Measurements from ENCODE around the gene TMEM214. TPM values are rescaled to one million over a fixed set of nuclear protein-coding genes. Genes with fewer than 3 reads are reported as not detected.
"Not testable (repeated sequence)": the region's sequence is repeated elsewhere in the genome, so short reads cannot be mapped to it uniquely, and the experiment has no call there.

The TMEM214 gene
- total RNA-seq, 1 experiment from 2014 or later, result 32.0 TPM

GRCh38 chr2:27060323-27060722, 27.6 kb downstream of the TMEM214 start:
- no peak for DNase-seq (ENCODE audit: extremely low read depth, low read depth)

DNA sequence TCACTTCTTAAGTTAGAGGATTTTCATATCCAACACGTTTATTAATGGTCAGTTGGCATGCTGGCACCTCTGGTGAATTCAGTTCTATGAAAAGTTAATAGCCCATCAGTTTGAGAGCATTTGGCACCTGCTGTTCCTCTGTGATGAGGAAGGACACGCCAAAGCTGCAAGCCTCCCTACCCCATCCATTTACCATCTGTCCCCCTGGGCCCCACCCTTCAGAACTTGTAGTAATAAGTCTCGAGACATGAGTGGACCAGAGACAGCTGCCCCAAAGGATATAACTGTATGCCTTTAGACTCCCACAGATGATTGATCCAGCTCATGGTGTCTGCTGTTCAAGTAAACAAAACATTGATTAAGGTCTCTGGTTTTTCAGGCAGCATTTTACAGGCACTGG, 32.4 kb downstream of the TMEM214 start:
- DNase-seq (ENCODE audit: extremely low read depth, low read depth), result no peak

DNA sequence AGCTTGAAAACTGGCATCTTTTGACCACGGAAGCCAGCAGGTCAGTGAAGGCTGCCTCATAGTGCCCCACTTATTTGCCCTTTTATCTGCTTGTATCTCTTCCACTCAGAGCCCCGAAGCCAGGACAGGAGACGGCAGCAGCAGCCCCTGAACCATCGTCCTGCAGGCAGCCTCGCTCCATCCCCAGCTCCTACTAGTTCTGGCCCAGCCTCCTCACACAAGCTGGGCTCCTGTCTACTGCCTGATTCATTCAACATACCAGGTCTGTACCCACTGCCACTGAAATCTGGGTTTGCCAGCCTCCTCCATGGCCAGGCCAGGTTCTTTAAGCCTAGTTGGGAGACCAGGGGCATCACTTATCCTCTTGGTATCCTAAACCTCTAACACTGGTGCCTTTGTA, 34.6 kb downstream of the TMEM214 start:
- DNase-seq (ENCODE audit: extremely low read depth, low read depth), result no peak

DNA sequence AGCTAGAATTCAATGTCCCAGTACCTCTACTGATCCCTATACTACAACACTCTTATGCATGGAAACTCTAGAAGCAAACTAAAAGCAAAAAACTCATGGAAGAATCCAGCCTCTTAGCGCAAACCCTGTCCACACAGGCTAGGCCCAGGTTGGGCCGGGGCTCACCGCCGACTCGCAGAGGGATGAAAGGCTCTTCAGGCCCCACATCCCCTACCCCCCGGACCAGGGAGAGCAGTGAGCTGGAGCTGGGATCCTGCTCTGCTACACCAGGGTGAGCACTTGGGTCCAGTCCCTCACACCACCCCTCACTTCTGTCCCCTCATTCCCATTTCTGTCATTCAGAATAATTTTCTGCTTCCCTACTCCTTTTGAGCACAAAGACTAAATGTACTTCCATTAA, 36.7 kb downstream of the TMEM214 start:
- no peak for DNase-seq (ENCODE audit: extremely low read depth, low read depth)

DNA sequence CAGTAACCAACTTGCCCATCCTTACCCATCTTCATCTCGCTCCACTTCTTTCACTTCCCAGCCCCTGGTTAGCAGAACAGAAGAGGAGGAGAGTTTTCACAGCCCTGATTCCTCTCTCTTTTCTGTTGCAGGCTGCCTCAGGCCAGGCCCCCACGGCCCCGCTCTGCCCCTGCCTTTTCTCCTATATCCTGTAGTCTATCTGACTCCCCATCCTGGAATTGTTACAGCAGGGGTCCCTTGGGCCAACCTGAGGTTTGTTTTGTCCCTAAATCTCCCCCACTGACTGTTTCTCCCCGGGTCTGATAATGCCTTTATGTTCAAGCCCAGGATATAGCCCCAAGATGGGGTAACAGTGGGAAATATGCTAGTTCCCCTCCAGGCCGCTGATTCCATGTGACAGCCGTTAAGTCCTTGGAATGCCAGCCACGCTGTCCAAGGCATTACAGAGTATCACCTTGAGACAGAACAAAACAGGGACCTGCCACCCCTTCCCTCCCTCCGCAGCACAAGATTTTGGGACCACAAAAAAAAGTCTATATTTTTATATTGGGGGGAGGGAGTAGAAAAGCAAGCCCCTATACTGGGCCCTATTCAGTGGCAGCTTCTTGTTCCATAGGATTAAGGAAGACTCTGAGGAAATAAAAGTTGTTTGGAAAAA, 37.3 kb downstream of the TMEM214 start:
- DNase-seq (ENCODE audit: extremely low read depth, low read depth), result no peak

- no peak for DNase-seq (ENCODE audit: extremely low read depth, low read depth)
Observed at GRCh38 chr2:27070653-27071276, 38.0 kb downstream of the TMEM214 start.

- peak; percentile 90 for DNase-seq (ENCODE audit: extremely low read depth, low read depth)
Observed at GRCh38 chr2:27071277-27071989, 38.7 kb downstream of the TMEM214 start, which contains the start of gene OST4. OST4 (minus strand) TSS chr2:27071654.

DNA sequence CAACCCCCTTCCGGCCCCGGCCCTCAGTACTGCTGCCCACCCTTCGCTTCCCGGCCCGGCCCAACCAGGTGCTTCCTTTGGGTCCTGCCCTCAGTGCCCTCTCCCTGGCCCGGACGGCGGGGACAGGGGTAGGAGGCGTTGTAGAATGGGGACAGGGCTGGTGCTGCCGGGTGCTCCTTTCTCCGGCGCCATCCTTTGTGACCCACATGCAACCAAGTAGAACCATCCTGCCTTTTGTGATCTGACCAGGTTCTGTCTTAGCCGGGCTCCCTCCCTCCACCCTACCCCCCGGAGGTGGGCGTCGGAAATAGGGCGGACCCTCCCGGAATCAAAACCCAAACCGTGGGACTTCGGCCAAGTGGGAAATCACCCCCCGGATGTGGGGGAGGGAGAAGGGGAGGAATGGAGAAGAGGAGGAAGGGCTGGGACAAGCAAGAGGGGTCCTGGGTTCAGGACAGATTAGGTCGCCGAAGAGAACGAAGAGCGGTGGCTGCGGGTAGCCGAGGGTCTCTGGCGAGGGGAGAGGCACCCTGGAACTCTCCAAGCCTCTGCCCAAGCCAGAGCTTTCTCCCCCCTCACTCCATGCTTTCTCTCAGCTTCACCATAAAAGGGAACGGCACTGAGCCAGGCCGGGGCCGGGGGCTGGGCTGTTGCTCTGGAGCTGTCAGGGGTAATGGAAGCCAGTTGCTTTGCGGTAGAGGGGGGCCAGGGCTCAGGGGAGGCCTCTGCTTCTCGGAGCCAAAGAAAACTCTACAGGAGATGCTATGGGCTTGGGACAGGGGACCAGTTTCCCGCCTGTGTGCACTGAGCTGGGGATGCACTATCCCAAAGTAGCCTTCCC, 39.4 kb downstream of the TMEM214 start:
- no peak for DNase-seq (ENCODE audit: extremely low read depth, low read depth)

- DNase-seq (ENCODE audit: extremely low read depth, low read depth), result no peak
Observed at GRCh38 chr2:27072920-27073319, 40.2 kb downstream of the TMEM214 start.

DNA sequence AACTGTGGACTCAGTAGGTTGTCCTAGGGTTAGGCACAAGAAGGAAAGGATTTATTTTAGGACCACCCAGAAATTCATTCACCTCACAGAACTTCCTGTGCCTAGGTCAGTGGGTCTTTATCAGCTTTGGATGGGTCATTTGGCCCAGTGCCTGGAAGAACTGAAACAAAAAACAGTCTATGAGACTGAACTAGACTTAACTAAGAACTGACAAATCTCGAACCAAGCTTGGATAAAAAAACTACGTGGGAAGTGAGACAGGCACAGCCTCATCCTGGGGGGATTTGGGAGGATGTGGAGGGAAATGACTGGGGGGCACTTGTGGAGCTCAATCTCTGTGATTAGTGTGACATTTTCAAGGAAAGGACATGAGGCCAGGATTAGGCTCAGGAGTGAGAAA, 41.0 kb downstream of the TMEM214 start:
- DNase-seq (ENCODE audit: extremely low read depth, low read depth), result no peak

GRCh38 chr2:27074738-27075565, 42.2 kb downstream of the TMEM214 start:
- DNase-seq (ENCODE audit: extremely low read depth, low read depth), result no peak

GRCh38 chr2:27075566-27075871, 42.8 kb downstream of the TMEM214 start:
- DNase-seq (ENCODE audit: extremely low read depth, low read depth), result not testable (repeated sequence)

- DNase-seq (ENCODE audit: extremely low read depth, low read depth), result no peak
Observed at GRCh38 chr2:27076323-27076722, 43.6 kb downstream of the TMEM214 start.

DNA sequence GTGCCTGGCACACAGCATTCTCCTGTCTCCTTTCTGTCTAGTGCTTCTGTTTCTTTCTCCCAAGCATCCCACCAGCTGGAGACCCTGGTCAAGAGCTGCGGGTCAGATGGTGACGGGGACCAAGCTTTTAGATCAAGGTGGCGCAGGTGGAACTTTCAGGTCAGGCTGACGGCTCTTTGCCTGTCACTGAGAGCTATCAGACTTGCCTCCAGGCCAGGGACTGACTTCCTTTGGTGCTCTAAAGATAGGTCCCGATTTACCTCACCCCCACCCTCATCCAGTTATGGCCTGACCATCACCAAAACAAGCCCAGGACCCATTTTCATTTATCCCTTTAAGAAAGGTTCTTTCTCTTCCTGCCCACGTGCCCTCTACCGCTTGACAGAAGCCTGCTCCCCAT, 44.5 kb downstream of the TMEM214 start:
- DNase-seq (ENCODE audit: extremely low read depth, low read depth), result no peak

DNA sequence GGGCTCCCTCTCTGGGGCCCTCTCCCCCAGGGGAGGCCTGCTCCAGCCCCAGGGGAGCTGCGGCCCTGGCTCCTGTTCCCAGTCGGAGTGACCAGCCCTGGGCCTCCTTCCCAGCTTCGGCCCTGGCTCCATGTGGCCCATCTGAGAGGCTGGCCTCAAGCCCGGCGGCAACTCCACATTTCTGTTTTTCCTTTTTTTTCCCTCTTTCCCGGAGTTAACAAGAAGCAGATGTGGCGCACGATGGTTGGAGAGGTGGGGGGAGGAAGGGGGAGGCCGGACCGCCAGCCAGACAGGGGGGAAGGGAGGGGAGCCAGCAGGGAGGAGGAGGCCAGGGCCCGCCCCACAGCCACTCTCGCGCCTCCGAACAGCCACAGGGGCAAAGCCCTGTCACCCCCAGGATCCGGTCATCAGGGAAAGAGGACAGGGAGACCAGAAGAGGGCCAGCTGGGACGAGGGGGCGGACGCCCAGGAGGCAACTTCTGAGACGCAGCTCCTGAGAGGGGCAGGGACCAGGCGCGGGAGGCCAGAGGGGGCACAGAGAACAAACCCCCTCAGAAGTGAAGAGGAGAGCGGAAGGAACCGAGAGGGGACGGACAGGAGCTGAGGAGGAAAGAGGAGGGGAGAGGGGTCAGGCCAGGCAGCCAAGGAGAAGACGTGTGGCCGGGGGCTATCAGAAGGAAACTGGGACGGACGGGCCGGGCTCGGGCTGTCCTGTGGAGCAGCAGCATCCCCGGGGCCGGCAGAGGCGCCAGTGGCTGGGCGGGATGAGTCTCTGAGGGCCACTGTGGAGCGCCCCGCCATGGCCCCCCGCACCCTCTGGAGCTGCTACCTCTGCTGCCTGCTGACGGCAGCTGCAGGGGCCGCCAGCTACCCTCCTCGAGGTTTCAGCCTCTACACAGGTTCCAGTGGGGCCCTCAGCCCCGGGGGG, 45.8 kb downstream of the TMEM214 start, which contains the start of gene EMILIN1:
Gene EMILIN1 (plus strand): TSS at position 349 of the 928 bp plus-strand sequence. CDS start 451 bp downstream, at position 800.
- no peak for DNase-seq (ENCODE audit: extremely low read depth, low read depth)

DNA sequence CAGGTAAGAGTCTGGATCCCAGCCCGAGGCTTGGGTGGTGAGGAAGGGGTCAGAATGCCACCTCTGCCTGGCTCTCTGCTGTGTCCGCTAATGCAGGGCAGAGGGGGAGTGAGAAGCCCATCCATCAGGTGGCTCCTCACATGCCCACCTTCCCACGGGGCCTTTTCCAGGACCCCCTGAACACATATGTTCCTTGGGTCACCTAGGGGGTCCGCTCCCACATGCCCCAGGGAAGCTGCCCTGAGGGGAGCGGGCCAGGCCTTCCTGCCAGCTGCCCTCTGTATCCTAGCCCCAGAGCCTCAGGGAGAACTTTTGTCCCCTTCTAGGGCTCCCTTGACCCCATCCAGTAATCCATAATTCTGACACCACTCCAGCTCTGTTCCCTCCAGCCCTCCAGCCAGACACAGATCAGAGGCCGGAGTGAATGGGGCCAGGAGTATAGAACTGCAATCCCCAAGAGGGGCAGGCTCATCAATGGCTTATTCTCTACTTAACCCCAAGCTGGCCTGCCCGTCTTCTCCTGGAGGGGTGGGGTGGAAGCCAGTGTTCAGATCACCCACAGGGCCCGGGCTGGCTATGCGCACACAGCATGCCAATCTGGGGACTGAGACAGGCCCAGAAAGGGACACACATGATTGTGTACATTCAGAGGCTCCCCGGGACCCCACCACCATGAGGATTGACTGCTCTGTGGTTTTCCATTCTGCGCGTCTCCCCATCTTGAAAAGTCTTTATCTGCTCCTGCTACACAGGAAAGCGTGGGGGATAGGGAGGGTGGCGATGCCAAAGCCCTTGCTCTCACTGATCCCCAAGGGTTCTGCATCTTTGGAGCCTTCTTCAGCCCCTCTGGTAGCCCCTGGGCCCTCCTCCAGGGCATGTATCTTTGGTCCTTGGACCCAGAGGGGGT, 46.7 kb downstream of the TMEM214 start:
- DNase-seq (ENCODE audit: extremely low read depth, low read depth), result no peak

GRCh38 chr2:27080140-27080469, 47.3 kb downstream of the TMEM214 start:
- DNase-seq (ENCODE audit: extremely low read depth, low read depth), result no peak

DNA sequence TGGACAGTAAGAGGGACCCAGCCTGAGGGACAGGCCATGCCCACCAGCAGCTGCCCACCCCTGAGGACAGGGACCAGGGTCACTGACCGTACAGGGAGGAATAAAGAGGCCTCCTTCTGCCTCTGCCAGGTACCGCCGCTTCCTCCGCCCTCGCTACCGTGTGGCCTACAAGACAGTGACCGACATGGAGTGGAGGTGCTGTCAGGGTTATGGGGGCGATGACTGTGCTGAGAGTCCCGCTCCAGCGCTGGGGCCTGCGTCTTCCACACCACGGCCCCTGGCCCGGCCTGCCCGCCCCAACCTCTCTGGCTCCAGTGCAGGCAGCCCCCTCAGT, 47.8 kb downstream of the TMEM214 start:
- no peak for DNase-seq (ENCODE audit: extremely low read depth, low read depth)

Measured in NCI-H460 (cell line).